IPS-18a (cell line): Measurements from ENCODE around the gene FGF5.

Source experiments
- H3K27ac ChIP-seq: one replicate; pipeline ENCODE4 v1.5.1; 2013; ENCODE audit warnings: low read length
- H3K27me3 ChIP-seq: one replicate; pipeline ENCODE4 v1.6.1; 2013; ENCODE audit warnings: mild to moderate bottlenecking, low read length; ENCODE audit not compliant: control insufficient read depth, insufficient read depth
- H3K36me3 ChIP-seq: one replicate; pipeline ENCODE4 v1.6.1; 2013; ENCODE audit warnings: low read depth, low read length; ENCODE audit not compliant: control insufficient read depth
- H3K4me1 ChIP-seq: one replicate; pipeline ENCODE4 v1.6.1; 2013; ENCODE audit warnings: low read depth, low read length; ENCODE audit not compliant: control insufficient read depth
- H3K4me3 ChIP-seq: one replicate; pipeline ENCODE4 v1.5.1; 2013; ENCODE audit warnings: low read length
- H3K9ac ChIP-seq: one replicate; pipeline ENCODE4 v1.6.1; 2013; ENCODE audit warnings: mild to moderate bottlenecking, low read length, moderate library complexity
- H3K9me3 ChIP-seq: one replicate; pipeline ENCODE4 v1.6.1; 2013; ENCODE audit warnings: low read depth, low read length; ENCODE audit not compliant: control insufficient read depth

FGF5 gene

DNA sequence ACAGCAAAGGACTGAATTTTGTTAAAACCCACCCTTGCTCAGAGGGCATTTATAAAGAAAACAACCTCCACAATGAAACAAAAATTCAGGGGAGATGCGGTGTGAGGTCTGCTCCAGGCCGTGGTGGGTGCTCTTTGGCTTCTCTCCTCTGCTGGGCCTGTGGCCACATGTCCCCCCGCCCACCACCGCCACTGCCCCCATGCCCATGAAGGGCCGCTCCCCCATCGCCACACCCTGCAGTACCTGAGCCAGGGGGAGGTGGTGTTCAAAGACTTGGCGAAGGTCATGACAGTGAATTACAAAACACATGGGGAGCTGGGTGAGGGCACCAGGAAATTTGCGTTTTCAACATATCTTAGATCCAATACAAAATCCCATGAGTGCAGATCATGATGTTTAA lies 54.9 kb downstream of the FGF5 start:
- no peaks in the 10 kb centered on the region for H3K4me1 ChIP-seq
- no peaks in the 10 kb centered on the region for H3K9me3 ChIP-seq
- no peak overlapping the region for H3K27ac ChIP-seq
- H3K4me3 ChIP-seq: no peak overlapping the region
- no peaks in the 10 kb centered on the region for H3K27me3 ChIP-seq
- no peaks in the 10 kb centered on the region for H3K36me3 ChIP-seq
- H3K9ac ChIP-seq: no peak overlapping the region

DNA sequence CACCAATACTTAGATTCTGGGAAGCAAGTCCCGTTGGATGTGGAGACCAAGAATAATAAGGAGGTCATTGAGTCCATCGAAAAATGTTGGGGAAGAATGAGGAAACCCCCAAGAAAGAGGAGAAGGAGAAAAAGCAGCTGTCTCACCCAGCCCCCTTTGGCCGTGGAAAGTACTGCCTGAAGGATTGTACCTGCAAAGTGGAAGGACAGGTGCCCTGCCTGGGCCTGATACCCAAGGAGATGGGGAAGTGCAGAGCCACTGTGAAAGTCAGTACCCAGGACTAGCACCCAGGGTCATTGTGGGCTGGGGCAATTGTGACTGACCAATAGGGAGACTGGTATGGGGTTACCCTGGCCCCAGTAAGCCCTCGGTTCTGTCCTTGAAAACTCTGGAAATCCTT lies 55.3 kb downstream of the FGF5 start:
- Histone ChIP-seq H3K36me3 (no peaks in the 10 kb centered on the region), H3K9ac (no peak overlapping the region), H3K4me1 (no peaks in the 10 kb centered on the region), H3K27ac (no peak overlapping the region), H3K4me3 (no peak overlapping the region), H3K27me3 (no peaks in the 10 kb centered on the region), H3K9me3 (no peaks in the 10 kb centered on the region)

DNA sequence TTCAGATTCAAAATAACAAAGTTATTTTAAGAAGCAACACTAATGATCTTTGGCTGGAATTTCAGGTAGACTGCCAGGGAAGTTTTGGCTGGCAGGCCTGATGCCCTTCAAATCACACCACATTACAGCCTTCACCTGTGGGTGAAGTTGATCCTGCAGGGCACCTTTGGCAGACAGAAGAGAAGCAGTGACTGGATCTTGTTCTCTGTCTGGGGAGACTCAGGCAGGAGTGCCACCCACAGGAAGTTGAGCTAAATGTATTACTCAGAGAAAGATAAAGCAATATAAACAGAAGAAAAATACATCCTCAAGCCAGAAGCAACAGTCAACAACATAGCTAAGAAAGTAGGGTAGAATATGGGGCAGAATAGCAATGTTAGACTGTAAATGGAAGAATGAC lies 56.3 kb downstream of the FGF5 start:
- Histone ChIP-seq H3K27me3 (no peaks in the 10 kb centered on the region), H3K27ac (no peak overlapping the region), H3K9me3 (no peaks in the 10 kb centered on the region), H3K4me1 (no peaks in the 10 kb centered on the region), H3K9ac (no peak overlapping the region), H3K4me3 (no peak overlapping the region), H3K36me3 (no peaks in the 10 kb centered on the region)

DNA sequence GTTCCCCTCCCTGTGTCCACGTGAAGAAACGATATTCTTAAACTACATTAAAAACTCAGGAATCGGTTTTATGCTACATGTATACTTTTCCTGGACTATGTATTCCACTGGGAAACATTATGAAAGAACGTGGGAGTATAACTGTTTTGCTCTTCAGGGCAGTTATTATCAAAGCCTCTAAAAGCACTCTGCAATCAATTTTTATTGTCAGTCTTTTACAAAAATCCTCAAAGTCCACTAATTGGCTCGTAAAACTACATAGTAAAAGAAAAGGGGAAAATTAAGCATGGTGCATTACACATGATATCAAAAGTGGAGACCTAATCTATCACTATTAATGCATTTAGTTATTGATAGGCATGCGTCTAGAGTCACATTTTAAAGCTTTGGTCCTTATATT lies 57.7 kb downstream of the FGF5 start:
- Histone ChIP-seq H3K27me3 (no peaks in the 10 kb centered on the region), H3K4me1 (no peaks in the 10 kb centered on the region), H3K4me3 (no peak overlapping the region), H3K9me3 (no peaks in the 10 kb centered on the region), H3K27ac (no peak overlapping the region), H3K36me3 (no peaks in the 10 kb centered on the region), H3K9ac (no peak overlapping the region)

DNA sequence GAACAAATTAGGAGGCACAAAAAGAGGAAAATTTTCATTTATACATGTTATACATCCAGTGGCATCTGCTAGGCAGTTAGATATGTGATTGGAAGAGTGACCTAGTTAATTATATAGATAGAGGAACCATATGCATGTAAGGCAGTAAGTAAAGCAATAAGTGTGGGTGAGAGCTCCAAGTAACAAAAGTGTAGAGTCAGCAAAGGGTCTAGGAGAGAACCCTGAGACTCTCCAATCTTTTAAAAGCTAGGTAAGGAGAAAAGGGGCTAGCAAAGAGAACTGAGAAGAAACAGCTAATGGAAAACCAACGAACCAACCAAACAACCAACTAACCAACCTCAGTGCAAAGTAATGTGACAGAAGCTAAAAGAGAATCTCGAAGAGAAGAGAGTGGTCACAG lies 65.2 kb downstream of the FGF5 start:
- H3K36me3 ChIP-seq: no peaks in the 10 kb centered on the region
- H3K4me1 ChIP-seq: peaks cover 3% of the 10 kb centered on the region
- H3K27me3 ChIP-seq: peaks cover 16% of the 10 kb centered on the region
- H3K4me3 ChIP-seq: no peak overlapping the region
- H3K27ac ChIP-seq: no peak overlapping the region
- H3K9me3 ChIP-seq: no peaks in the 10 kb centered on the region
- H3K9ac ChIP-seq: no peak overlapping the region

DNA sequence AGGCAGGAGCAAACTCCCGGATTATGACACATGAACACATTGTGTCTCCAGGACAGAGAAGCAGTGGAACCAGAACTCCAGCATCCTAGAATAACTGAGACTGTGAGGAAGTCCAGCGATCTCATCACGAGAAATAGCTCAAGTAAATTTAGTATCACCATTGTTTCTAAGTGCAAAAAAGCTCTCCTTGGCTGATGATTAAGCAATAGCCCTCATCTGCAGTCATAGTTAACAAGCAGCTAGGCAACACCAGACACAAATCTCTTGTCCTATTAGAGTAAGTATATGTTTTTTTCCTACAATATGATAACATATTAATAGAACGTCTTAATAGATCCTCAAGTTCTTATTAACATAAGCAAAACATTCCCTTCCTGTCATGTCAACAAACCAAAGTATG lies 66.7 kb downstream of the FGF5 start:
- H3K27me3 ChIP-seq: peaks cover 19% of the 10 kb centered on the region
- no peak overlapping the region for H3K4me3 ChIP-seq
- peaks cover 3% of the 10 kb centered on the region for H3K4me1 ChIP-seq
- H3K9ac ChIP-seq: no peak overlapping the region
- H3K36me3 ChIP-seq: no peaks in the 10 kb centered on the region
- H3K27ac ChIP-seq: no peak overlapping the region
- no peaks in the 10 kb centered on the region for H3K9me3 ChIP-seq

DNA sequence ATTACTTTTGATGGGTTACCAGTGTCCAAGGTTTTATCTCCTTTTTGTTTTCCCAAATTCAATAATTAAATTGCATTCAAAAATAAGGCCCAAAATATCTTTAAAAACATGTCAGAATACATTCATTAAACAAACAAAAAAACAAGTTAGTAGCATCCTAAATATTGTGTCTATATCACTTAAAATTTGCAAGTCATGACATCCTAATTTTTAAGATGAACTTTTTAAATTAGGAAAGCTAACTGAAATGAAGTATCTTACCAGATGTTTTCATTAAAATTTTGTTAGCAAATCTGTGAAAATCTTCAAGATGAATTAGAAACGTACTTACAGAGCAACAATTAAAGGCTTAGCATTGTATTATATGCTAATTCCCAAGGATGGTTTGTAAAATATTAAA lies 68.1 kb downstream of the FGF5 start:
- Histone ChIP-seq H3K27me3 (peaks cover 19% of the 10 kb centered on the region), H3K27ac (no peak overlapping the region), H3K9me3 (no peaks in the 10 kb centered on the region), H3K4me1 (peaks cover 3% of the 10 kb centered on the region), H3K9ac (no peak overlapping the region), H3K36me3 (no peaks in the 10 kb centered on the region), H3K4me3 (no peak overlapping the region)

DNA sequence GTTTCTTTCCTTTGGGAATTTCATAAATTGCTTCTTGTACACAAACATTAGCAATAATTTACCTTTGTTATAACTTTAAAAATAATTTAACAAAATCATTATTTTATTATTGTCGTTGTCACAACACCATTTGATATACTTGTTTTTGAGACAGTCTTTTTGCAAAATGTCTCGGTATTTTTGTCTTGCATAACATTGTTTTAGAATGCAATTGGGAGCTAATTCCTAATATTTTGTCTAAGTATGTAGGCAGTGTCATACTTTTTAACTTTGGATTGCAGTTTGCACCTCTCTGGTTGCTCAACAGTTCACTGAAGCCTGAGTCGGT lies 68.7 kb downstream of the FGF5 start:
- peaks cover 19% of the 10 kb centered on the region for H3K27me3 ChIP-seq
- H3K4me1 ChIP-seq: peaks cover 3% of the 10 kb centered on the region
- H3K27ac ChIP-seq: no peak overlapping the region
- no peaks in the 10 kb centered on the region for H3K9me3 ChIP-seq
- peak overlapping the region; percentile 84 for H3K4me3 ChIP-seq
- H3K9ac ChIP-seq: no peak overlapping the region
- no peaks in the 10 kb centered on the region for H3K36me3 ChIP-seq

DNA sequence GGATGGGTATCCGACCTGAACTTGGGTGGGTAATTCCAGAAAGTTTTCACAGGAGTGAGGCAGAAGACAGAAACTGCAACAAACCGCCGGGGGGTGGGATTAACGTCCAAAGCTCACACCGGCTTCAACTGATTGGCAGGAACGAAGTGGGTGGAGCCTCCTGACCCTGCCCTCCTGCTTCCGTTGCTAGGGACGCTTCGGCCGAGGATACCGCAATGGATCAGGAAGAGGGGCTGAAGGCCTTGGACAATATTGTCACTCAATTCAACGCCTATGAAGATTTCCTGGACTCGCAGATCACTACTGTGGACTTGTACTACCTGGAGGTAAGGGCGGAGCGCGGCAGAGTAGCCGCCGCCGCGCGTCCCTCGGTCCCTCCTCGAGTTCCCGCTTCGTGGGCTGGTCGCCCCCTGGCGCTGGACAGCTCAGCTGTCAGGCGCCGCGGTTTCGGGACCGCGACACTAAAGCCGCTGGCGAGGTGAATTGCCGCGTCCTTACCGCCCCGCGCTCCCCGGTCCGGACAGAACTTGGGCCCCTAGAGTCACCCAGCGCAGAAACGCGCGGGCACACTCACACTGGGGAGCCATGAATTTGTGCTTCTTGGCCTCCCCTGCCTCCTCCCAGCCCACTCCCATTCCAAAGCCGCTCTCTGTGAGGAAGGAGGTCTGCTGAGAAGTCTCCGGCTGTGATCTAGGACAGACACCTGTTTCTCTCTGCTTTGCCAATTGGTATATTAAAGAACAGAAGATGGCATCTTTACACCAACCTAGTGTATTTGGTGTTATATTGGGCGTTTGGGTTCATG lies 69.3 kb downstream of the FGF5 start, which contains the start of gene CFAP299:
Gene CFAP299, plus strand, starts transcription at position 177 of the 805 bp plus-strand sequence.
- no peaks in the 10 kb centered on the region for H3K36me3 ChIP-seq
- H3K27ac ChIP-seq: no peak within 1 kb of the TSS
- no peak within 1 kb of the TSS for H3K9ac ChIP-seq
- no peaks in the 10 kb centered on the region for H3K9me3 ChIP-seq
- H3K27me3 ChIP-seq: peaks cover 19% of the 10 kb centered on the region
- H3K4me3 ChIP-seq: peak within 1 kb of the TSS; percentile 84
- H3K4me1 ChIP-seq: peaks cover 3% of the 10 kb centered on the region

DNA sequence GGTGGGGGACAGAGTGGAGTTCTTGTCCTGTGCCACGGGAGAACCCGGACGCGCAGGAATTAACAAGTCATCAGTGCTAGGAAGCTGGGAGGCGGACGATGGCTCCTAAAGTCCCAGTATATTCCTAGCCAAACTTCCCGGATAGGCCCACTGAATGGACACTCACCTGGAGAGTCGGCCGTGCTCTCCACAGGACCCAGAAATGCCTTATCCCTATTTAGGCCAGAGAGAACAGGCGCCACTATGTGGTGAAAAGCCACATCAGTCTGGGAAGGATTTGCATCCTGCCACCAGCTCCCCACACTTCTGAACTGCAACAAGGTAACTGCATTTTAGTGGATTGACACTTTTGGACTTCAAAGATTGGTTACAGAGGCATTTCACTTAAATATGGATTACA lies 70.1 kb downstream of the FGF5 start:
- Histone ChIP-seq H3K27ac (no peak overlapping the region), H3K4me3 (peak overlapping the region; percentile 84), H3K4me1 (peaks cover 3% of the 10 kb centered on the region), H3K36me3 (no peaks in the 10 kb centered on the region), H3K9me3 (no peaks in the 10 kb centered on the region), H3K9ac (no peak overlapping the region), H3K27me3 (peaks cover 19% of the 10 kb centered on the region)

DNA sequence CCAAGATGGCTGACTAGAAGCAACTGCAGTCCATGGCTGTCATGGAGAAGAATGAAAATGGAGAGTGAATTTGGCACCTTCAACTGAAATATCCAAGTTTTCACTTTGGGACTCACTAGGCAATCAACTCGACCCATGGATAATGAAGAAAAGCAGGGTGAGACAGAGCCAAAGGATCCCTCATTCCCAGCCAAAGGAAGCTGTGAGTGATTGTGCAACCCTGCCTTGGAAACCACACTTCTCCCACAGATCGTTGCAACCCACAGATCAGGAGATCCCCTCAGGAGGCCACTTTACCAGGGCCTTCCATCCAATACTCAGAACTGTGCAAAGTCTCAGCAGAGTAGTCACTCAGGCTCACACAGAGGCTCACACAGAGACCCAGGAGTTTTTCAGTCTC lies 73.6 kb downstream of the FGF5 start:
- H3K27ac ChIP-seq: no peak overlapping the region
- no peaks in the 10 kb centered on the region for H3K9me3 ChIP-seq
- H3K4me3 ChIP-seq: no peak overlapping the region
- peaks cover 15% of the 10 kb centered on the region for H3K27me3 ChIP-seq
- no peak overlapping the region for H3K9ac ChIP-seq
- H3K4me1 ChIP-seq: peaks cover 3% of the 10 kb centered on the region
- H3K36me3 ChIP-seq: no peaks in the 10 kb centered on the region
